HepG2 (cell line): ENCODE results near the gene MCMBP. TPM values are rescaled to one million over a fixed set of nuclear protein-coding genes. Genes with fewer than 3 reads are reported as not detected.

ENCODE experiments used
- AFF4 ChIP-seq: sonication (generic); formaldehyde crosslinking; IDR thresholded peaks from 2 replicates; pipeline ENCODE4 v1.4.0; 2020; ENCODE audit warnings: missing genetic modification reagents
- ATM ChIP-seq: fragments of 450-650 bp; IDR thresholded peaks from 2 replicates; pipeline ENCODE4 v1.7.1; 2017; ENCODE audit warnings: mild to moderate bottlenecking, borderline replicate concordance
- BCL3 ChIP-seq: sonication (generic); formaldehyde crosslinking; IDR thresholded peaks from 2 replicates; pipeline ENCODE4 v1.5.1; 2020; ENCODE audit warnings: mild to moderate bottlenecking, missing genetic modification reagents, moderate library complexity
- GATAD1 ChIP-seq: IDR thresholded peaks from 2 replicates; pipeline ENCODE4 v1.6.1; 2016; ENCODE audit warnings: missing genetic modification reagents, missing compliant biosample characterization
- KDM4B ChIP-seq: sonication (generic); formaldehyde crosslinking; IDR thresholded peaks from 2 replicates; pipeline ENCODE4 v1.4.0; 2020; ENCODE audit warnings: missing genetic modification reagents
- MED1 ChIP-seq: sonication (generic); formaldehyde crosslinking; IDR thresholded peaks from 2 replicates; pipeline ENCODE4 v1.4.0; 2020; ENCODE audit warnings: missing genetic modification reagents
- MNT ChIP-seq: fragments of 450-650 bp; IDR thresholded peaks from 2 replicates; pipeline ENCODE4 v1.6.1; 2016
- NFATC3 ChIP-seq: sonication (generic); formaldehyde crosslinking; IDR thresholded peaks from 2 replicates; pipeline ENCODE4 v1.5.1; 2020; ENCODE audit warnings: mild to moderate bottlenecking, missing genetic modification reagents
- PRDM15 ChIP-seq: sonication (generic); formaldehyde crosslinking; IDR thresholded peaks from 2 replicates; pipeline ENCODE4 v1.4.0; 2020; ENCODE audit warnings: missing genetic modification reagents
- PREB ChIP-seq: sonication (generic); formaldehyde crosslinking; IDR thresholded peaks from 2 replicates; pipeline ENCODE4 v1.4.0; 2020; ENCODE audit warnings: missing genetic modification reagents
- SIX4 ChIP-seq: sonication (generic); formaldehyde crosslinking; IDR thresholded peaks from 2 replicates; pipeline ENCODE4 v1.4.0; 2020; ENCODE audit warnings: missing genetic modification reagents
- SMC3 ChIP-seq: IDR thresholded peaks from 2 replicates; pipeline ENCODE4 v1.6.1; 2011; ENCODE audit warnings: low read length, improper control_type of control experiment
- ZBTB38 ChIP-seq: sonication (generic); formaldehyde crosslinking; IDR thresholded peaks from 2 replicates; pipeline ENCODE4 v1.5.1; 2020; ENCODE audit warnings: mild to moderate bottlenecking, missing genetic modification reagents
- ZNF12 ChIP-seq: sonication (generic); formaldehyde crosslinking; IDR thresholded peaks from 2 replicates; pipeline ENCODE4 v1.5.0; 2020; ENCODE audit warnings: missing genetic modification reagents
- ZNF350 ChIP-seq: sonication (generic); formaldehyde crosslinking; IDR thresholded peaks from 2 replicates; pipeline ENCODE4 v1.4.0; 2020; ENCODE audit warnings: mild to moderate bottlenecking, low read depth, missing genetic modification reagents, borderline replicate concordance
- ZNF567 ChIP-seq: sonication (generic); formaldehyde crosslinking; IDR thresholded peaks from 2 replicates; pipeline ENCODE4 v1.8.1; 2023; ENCODE audit warnings: mild to moderate bottlenecking, missing genetic modification reagents, borderline replicate concordance
- polyA plus RNA-seq, 8 experiments: library from polyadenylated mRNA; depleted of rRNA in 3 of 8; stranded (reverse) in 7 of 8; unstranded in 1 of 8; fragments of >200 nt; fragmentation: Illumina TruSeq in 4 of 8; extraction: Trizol in 4 of 8; gene quantifications; 2 replicates each; pipeline versions ENCODE4 v1.2.1 to v1.2.3, GENCODE V29; 2011 to 2016; ENCODE audit warnings: low read depth in 4 of 8, missing spikeins in 1 of 8, mixed read lengths in 1 of 8; ENCODE audit not compliant: insufficient read depth in 1 of 8
- total RNA-seq, 5 experiments: library from RNA; depleted of rRNA; stranded (reverse); fragments of >200 nt; fragmentation: Illumina TruSeq; extraction: Trizol; gene quantifications; 2 replicates each; pipeline ENCODE4 v1.2.3, GENCODE V29; 2016; ENCODE audit warnings: low read depth in 1 of 5

The MCMBP gene
- total and polyA plus RNA-seq, 2 of the 13 experiments (the other 11 are each of a cell fraction or from before 2014, with no cell fraction given), result 35.7 to 62.4 TPM

GRCh38 chr10:119892188-119893065, 19.8 kb upstream of the MCMBP start, which contains the start of gene SEC23IP (continued):
- no peak; the same call in none of the 2 replicates for TF ChIP-seq ZBTB38 (CRISPR knock-in tag)
- peak; percentile 81 for TF ChIP-seq MNT
- peak; percentile 83 for TF ChIP-seq MED1 (CRISPR knock-in tag)
- TF ChIP-seq KDM4B (CRISPR knock-in tag), result no peak; the same call in none of the 2 replicates
- no peak for TF ChIP-seq AFF4 (CRISPR knock-in tag)
- peak; percentile 38; the same call in 1 of the 2 replicates for TF ChIP-seq SIX4 (CRISPR knock-in tag)
- TF ChIP-seq PREB (CRISPR knock-in tag), result no peak
- TF ChIP-seq GATAD1 (CRISPR knock-in tag), result peak; percentile 93
- TF ChIP-seq PRDM15 (CRISPR knock-in tag), result peak; percentile 53; the same call in 1 of the 2 replicates
- TF ChIP-seq NFATC3 (CRISPR knock-in tag), result no peak
- no peak for TF ChIP-seq ATM
- peak; percentile 86; the same call in 1 of the 2 replicates for TF ChIP-seq BCL3 (CRISPR knock-in tag)
- peak; percentile 49 for TF ChIP-seq ZNF12 (CRISPR knock-in tag)
- peak; percentile 58; the same call in 1 of the 2 replicates for TF ChIP-seq ZNF567
- peak; percentile 97 for TF ChIP-seq ZNF350 (CRISPR knock-in tag)
- no peak for TF ChIP-seq SMC3
